ENCODE measurements around the gene THBS2.

The THBS2 gene

DNA sequence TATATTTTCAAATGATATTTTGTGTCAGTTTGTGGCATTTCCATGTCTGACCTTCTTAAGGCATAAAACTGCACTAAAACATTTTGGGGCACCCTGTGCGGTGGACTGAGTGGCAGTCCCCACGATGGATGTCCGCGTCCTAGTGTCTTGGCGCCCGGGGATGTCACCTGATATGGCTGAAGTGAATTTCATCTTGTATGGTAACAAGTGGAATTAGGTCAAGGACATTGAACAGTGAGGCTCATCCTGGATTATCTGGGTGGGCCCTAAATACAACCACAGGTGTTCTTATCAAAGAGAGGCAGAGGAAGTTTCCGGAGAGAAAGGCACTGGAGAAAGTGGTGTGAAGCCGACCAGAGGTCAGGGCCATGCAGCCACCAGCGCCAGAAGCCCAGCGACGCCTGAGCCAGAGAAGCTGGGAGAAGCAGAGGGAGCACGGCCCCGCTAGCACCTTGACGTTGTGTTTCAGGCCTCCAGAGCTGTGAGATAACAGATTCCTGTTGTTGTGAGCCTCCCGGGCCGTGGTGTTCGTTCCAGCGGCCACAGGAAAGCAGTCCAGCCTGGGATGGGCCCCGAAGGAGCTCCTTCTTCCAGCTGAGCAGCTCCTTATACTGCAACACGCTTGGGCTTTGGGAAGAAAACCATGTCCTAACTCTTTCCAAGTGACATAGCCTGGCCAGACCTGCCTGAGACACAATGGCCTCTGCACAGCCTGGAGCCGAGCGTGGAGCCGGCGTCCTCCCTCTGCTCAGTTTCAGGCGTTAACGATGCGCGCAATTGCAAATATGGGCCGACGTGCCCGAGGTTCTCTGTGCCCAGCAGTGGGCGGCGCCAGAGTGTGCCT lies 22.5 kb downstream of the THBS2 start:
- H4K20me1 ChIP-seq (ENCODE audit: insufficient read depth, low read length) = no peaks in the 10 kb centered on the region
- H3K27me3 ChIP-seq (ENCODE audit: insufficient read depth, low read length) = no peaks in the 10 kb centered on the region
- no peak for TF ChIP-seq EZH2 (IDR thresholded peaks at IDR 0.05; ENCODE audit: borderline replicate concordance, low read length)
- TF ChIP-seq, protein P1, sequence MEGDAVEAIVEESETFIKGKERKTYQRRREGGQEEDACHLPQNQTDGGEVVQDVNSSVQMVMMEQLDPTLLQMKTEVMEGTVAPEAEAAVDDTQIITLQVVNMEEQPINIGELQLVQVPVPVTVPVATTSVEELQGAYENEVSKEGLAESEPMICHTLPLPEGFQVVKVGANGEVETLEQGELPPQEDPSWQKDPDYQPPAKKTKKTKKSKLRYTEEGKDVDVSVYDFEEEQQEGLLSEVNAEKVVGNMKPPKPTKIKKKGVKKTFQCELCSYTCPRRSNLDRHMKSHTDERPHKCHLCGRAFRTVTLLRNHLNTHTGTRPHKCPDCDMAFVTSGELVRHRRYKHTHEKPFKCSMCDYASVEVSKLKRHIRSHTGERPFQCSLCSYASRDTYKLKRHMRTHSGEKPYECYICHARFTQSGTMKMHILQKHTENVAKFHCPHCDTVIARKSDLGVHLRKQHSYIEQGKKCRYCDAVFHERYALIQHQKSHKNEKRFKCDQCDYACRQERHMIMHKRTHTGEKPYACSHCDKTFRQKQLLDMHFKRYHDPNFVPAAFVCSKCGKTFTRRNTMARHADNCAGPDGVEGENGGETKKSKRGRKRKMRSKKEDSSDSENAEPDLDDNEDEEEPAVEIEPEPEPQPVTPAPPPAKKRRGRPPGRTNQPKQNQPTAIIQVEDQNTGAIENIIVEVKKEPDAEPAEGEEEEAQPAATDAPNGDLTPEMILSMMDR (IDR thresholded peaks at IDR 0.05; ENCODE audit: low read length) = no peak
- H3K79me2 ChIP-seq (ENCODE audit: insufficient read depth, low read length) = no peaks in the 10 kb centered on the region
- no peak overlapping the region for H2AFZ ChIP-seq (ENCODE audit: low read length)
- no peaks in the 10 kb centered on the region for H3K9me3 ChIP-seq (ENCODE audit: low read length)
- no peaks in the 10 kb centered on the region for H3F3A ChIP-seq (ENCODE audit: insufficient read depth, low read length)
- no peak overlapping the region for H3K4me2 ChIP-seq (ENCODE audit: low read length)
- H3K4me3 ChIP-seq (ENCODE audit: low read depth, low read length, poor library complexity, severe bottlenecking) = no peak overlapping the region
- H3K36me3 ChIP-seq (ENCODE audit: insufficient read depth, low read length) = no peaks in the 10 kb centered on the region
- H3K9ac ChIP-seq (ENCODE audit: low read length) = no peak overlapping the region
- H3K27ac ChIP-seq (ENCODE audit: low read depth, low read length, poor library complexity, severe bottlenecking) = no peak overlapping the region
- no peaks in the 10 kb centered on the region for H3K9me2 ChIP-seq (ENCODE audit: low read depth, low read length)
- no peaks in the 10 kb centered on the region for H3K4me1 ChIP-seq (ENCODE audit: insufficient read depth, low read length, severe bottlenecking)

DNA sequence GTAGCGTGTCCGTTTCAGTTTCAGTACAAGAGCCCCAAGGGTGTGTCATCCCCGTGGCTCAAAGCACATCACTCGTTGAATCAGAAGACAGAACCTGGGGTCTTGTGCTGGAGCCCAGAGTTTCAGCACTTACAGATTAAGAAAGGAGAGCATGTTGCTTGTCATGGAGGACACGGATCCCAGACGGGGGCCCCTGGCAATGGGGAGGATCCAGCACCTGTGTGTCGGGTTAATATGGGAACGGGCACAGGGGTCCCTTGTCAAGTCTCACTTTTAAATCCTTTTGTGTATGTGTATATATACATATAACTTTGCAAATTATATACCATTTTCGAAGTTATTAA lies 23.4 kb downstream of the THBS2 start:
- Histone ChIP-seq H3K9ac (ENCODE audit: low read length) (no peak overlapping the region), H3K79me2 (ENCODE audit: insufficient read depth, low read length) (no peaks in the 10 kb centered on the region), H3K4me2 (ENCODE audit: low read length) (no peak overlapping the region), H3K4me3 (ENCODE audit: low read depth, low read length, poor library complexity, severe bottlenecking) (no peak overlapping the region), H4K20me1 (ENCODE audit: insufficient read depth, low read length) (no peaks in the 10 kb centered on the region), H3F3A (ENCODE audit: insufficient read depth, low read length) (no peaks in the 10 kb centered on the region), H3K9me2 (ENCODE audit: low read depth, low read length) (no peaks in the 10 kb centered on the region), H3K27me3 (ENCODE audit: insufficient read depth, low read length) (no peaks in the 10 kb centered on the region), H3K4me1 (ENCODE audit: insufficient read depth, low read length, severe bottlenecking) (no peaks in the 10 kb centered on the region), H3K27ac (ENCODE audit: low read depth, low read length, poor library complexity, severe bottlenecking) (no peak overlapping the region), H3K9me3 (ENCODE audit: low read length) (no peaks in the 10 kb centered on the region), H2AFZ (ENCODE audit: low read length) (no peak overlapping the region), H3K36me3 (ENCODE audit: insufficient read depth, low read length) (no peaks in the 10 kb centered on the region)
- TF ChIP-seq, protein P1 (IDR thresholded peaks at IDR 0.05; ENCODE audit: low read length) = no peak
- TF ChIP-seq EZH2 (IDR thresholded peaks at IDR 0.05; ENCODE audit: borderline replicate concordance, low read length) = no peak

DNA sequence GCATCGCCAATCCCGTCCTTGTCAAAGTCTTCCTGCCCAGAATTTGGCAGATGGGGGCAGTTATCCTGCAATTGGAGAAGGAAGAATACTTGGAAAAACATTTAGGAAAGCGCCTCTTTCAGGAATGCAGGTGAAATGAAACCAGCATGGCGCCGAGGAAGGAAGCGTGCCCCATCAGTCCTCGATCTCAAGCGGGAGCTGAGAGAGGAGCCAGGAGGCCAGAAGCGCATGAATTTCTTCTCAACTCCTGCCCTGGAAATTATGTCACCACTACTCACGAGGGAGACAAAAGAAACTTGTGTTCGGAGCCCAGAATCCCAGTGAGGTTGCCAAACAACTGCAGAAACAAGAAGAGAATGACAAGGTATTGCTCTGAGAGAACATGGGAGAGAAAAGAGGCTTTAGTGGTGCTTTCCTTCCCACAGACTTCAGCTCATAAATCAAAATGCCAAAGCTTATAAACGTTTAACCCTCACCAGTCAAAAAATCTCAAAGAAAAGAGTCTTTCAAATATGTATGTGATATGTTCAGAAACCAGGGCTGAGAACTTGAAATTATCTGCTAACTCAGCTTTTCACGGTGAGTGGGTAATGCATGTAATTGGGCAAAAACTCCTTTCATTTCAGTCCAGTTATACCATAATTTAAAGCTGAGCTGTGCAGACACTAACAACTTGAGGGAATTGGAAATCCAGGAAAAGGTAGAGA lies 23.9 kb downstream of the THBS2 start:
- H3K4me3 ChIP-seq (ENCODE audit: low read depth, low read length, poor library complexity, severe bottlenecking) = no peak overlapping the region
- no peaks in the 10 kb centered on the region for H4K20me1 ChIP-seq (ENCODE audit: insufficient read depth, low read length)
- no peak for TF ChIP-seq EZH2 (IDR thresholded peaks at IDR 0.05; ENCODE audit: borderline replicate concordance, low read length)
- TF ChIP-seq, protein P1 (IDR thresholded peaks at IDR 0.05; ENCODE audit: low read length) = no peak
- no peak overlapping the region for H3K4me2 ChIP-seq (ENCODE audit: low read length)
- H3K79me2 ChIP-seq (ENCODE audit: insufficient read depth, low read length) = no peaks in the 10 kb centered on the region
- no peak overlapping the region for H3K27ac ChIP-seq (ENCODE audit: low read depth, low read length, poor library complexity, severe bottlenecking)
- H3K9me2 ChIP-seq (ENCODE audit: low read depth, low read length) = no peaks in the 10 kb centered on the region
- no peaks in the 10 kb centered on the region for H3K27me3 ChIP-seq (ENCODE audit: insufficient read depth, low read length)
- no peak overlapping the region for H2AFZ ChIP-seq (ENCODE audit: low read length)
- H3K36me3 ChIP-seq (ENCODE audit: insufficient read depth, low read length) = no peaks in the 10 kb centered on the region
- H3F3A ChIP-seq (ENCODE audit: insufficient read depth, low read length) = no peaks in the 10 kb centered on the region
- no peak overlapping the region for H3K9ac ChIP-seq (ENCODE audit: low read length)
- no peaks in the 10 kb centered on the region for H3K4me1 ChIP-seq (ENCODE audit: insufficient read depth, low read length, severe bottlenecking)
- H3K9me3 ChIP-seq (ENCODE audit: low read length) = no peaks in the 10 kb centered on the region

All from OCI-LY1 (cell line).